K562 (cell line): ENCODE results near the gene CARD14. TPM values are rescaled to one million over a fixed set of nuclear protein-coding genes. Genes with fewer than 3 reads are reported as not detected.

Experiments used
- BCLAF1 ChIP-seq, 2 experiments: fragments of 450-650 bp in 1 of 2; IDR thresholded peaks; 2 replicates each; pipeline ENCODE4 v1.6.1; 2011 to 2017; ENCODE audit warnings: low read depth in 2 of 2, antibody characterized with exemption in 1 of 2, borderline replicate concordance in 1 of 2, low read length in 1 of 2, mild to moderate bottlenecking in 1 of 2, mixed read lengths in 1 of 2; ENCODE audit not compliant: control insufficient read depth in 1 of 2
- EP400 ChIP-seq: fragments of 450-650 bp; IDR thresholded peaks from 2 replicates; pipeline ENCODE4 v1.6.1; 2017; ENCODE audit warnings: antibody characterized with exemption, mild to moderate bottlenecking, moderate library complexity
- NCOA4 ChIP-seq: fragments of 450-650 bp; IDR thresholded peaks from 2 replicates; pipeline ENCODE4 v1.6.1; 2018; ENCODE audit warnings: mild to moderate bottlenecking; ENCODE audit not compliant: partially characterized antibody
- NR2C2 ChIP-seq, 2 experiments: fragments of 200-800 bp in 1 of 2; sonication (Bioruptor generic) in 1 of 2; sonication (generic) in 1 of 2; formaldehyde crosslinking in 1 of 2; IDR thresholded peaks; 2 replicates each; pipeline versions ENCODE4 v1.6.1 to v1.8.0; 2016 to 2022; ENCODE audit warnings: mild to moderate bottlenecking in 1 of 2, missing compliant biosample characterization in 1 of 2, missing genetic modification characterization in 1 of 2, missing genetic modification reagents in 1 of 2
- POLR3A ChIP-seq: IDR thresholded peaks from 2 replicates; pipeline ENCODE4 v1.6.1; 2011; ENCODE audit warnings: borderline replicate concordance, mild to moderate bottlenecking, moderate library complexity; ENCODE audit not compliant: insufficient read length, insufficient read depth; ENCODE audit errors: extremely low read depth
- PRPF4 ChIP-seq: fragments of 200-400 bp; formaldehyde crosslinking; IDR thresholded peaks from one replicate; pipeline ENCODE4 v1.6.1; 2017; ENCODE audit warnings: low read length, low read depth, mild to moderate bottlenecking; ENCODE audit not compliant: insufficient read depth, poor library complexity, severe bottlenecking
- RFX7 ChIP-seq: fragments of 250-450 bp; sonication (Bioruptor Pico); IDR thresholded peaks from 2 replicates; pipeline ENCODE4 v1.5.1; 2021; ENCODE audit warnings: mild to moderate bottlenecking
- SP2 ChIP-seq: IDR thresholded peaks from 2 replicates; pipeline ENCODE4 v1.6.1; 2011; ENCODE audit warnings: mild to moderate bottlenecking, low read depth, low read length, moderate library complexity; ENCODE audit not compliant: poor library complexity, severe bottlenecking; ENCODE audit errors: extremely low read depth
- TCF15 ChIP-seq: fragments of 250-450 bp; sonication (Bioruptor Pico); IDR thresholded peaks from 2 replicates; pipeline ENCODE4 v1.8.0; 2022; ENCODE audit warnings: moderate library complexity, mild to moderate bottlenecking, inconsistent platforms
- TCF3 ChIP-seq: sonication (generic); formaldehyde crosslinking; IDR thresholded peaks from 2 replicates; pipeline ENCODE4 v1.4.0; 2020; ENCODE audit warnings: mild to moderate bottlenecking, missing genetic modification reagents
- VEZF1 ChIP-seq: fragments of 200-800 bp; sonication (Bioruptor generic); IDR thresholded peaks from 2 replicates; pipeline ENCODE4 v1.6.1; 2017; ENCODE audit warnings: missing genetic modification characterization, missing compliant biosample characterization
- XRCC5 ChIP-seq: fragments of 200-400 bp; formaldehyde crosslinking; IDR thresholded peaks from 2 replicates; pipeline ENCODE4 v1.6.1; 2017; ENCODE audit warnings: low read depth, mild to moderate bottlenecking, low read length
- ZBTB17 ChIP-seq: fragments of 450-650 bp; formaldehyde crosslinking; IDR thresholded peaks from 2 replicates; pipeline ENCODE4 v1.4.0; 2020; ENCODE audit warnings: mild to moderate bottlenecking
- ZNF121 ChIP-seq: sonication (generic); formaldehyde crosslinking; conservative IDR thresholded peaks from 2 replicates; pipeline ENCODE4 v1.8.0; 2022; ENCODE audit warnings: missing genetic modification reagents
- ZNF232 ChIP-seq: sonication (generic); formaldehyde crosslinking; IDR thresholded peaks from 2 replicates; pipeline ENCODE4 v1.8.0; 2022; ENCODE audit warnings: mild to moderate bottlenecking, missing genetic modification reagents
- ZNF239 ChIP-seq: fragments of 250-450 bp; sonication (Bioruptor Pico); IDR thresholded peaks from 2 replicates; pipeline ENCODE4 v1.4.0; 2020; ENCODE audit warnings: mild to moderate bottlenecking
- ZNF24 ChIP-seq: fragments of 450-650 bp; IDR thresholded peaks from 2 replicates; pipeline ENCODE4 v1.6.1; 2016
- ZNF408 ChIP-seq: fragments of 250-450 bp; sonication (Bioruptor Pico); IDR thresholded peaks from 2 replicates; pipeline ENCODE4 v1.4.0; 2020; ENCODE audit warnings: low read depth, mild to moderate bottlenecking, moderate library complexity
- ZNF561 ChIP-seq: fragments of 450-650 bp; formaldehyde crosslinking; conservative IDR thresholded peaks from 2 replicates; pipeline ENCODE4 v1.4.0; 2020; ENCODE audit warnings: mild to moderate bottlenecking, moderate library complexity
- ZNF695 ChIP-seq: fragments of 450-650 bp; formaldehyde crosslinking; IDR thresholded peaks from 2 replicates; pipeline ENCODE4 v1.4.0; 2020; ENCODE audit warnings: mild to moderate bottlenecking, moderate library complexity
- polyA plus RNA-seq, 8 experiments: library from polyadenylated mRNA; depleted of rRNA in 4 of 8; stranded (reverse) in 5 of 8; unstranded in 3 of 8; fragments of >200 nt; fragmentation: Nextera tagmentation in 2 of 8; fragmentation: Illumina TruSeq in 1 of 8; extraction: Ambion mirVana in 2 of 8; extraction: Trizol in 1 of 8; gene quantifications; 2 replicates each; pipeline versions ENCODE4 v1.2.1 to v1.2.3, GENCODE V29; 2011 to 2014; ENCODE audit warnings: inconsistent platforms in 1 of 8, missing spikeins in 1 of 8
- total RNA-seq, 7 experiments: library from RNA; depleted of rRNA in 6 of 7; stranded (reverse); fragments of >200 nt in 6 of 7; fragmentation: Illumina TruSeq in 2 of 7; extraction: Trizol in 2 of 7; gene quantifications; 2 replicates each; pipeline versions ENCODE4 v1.2.1 to v1.2.3, GENCODE V29; 2011 to 2021; ENCODE audit warnings: low replicate concordance in 1 of 7
- TF ChIP-seq, protein P1 (sequence below): fragments of 250-450 bp; sonication (Bioruptor Pico); IDR thresholded peaks from 2 replicates; pipeline ENCODE4 v1.8.0; 2022; ENCODE audit warnings: inconsistent platforms, mild to moderate bottlenecking, moderate library complexity, borderline replicate concordance

CARD14 gene
- total and polyA plus RNA-seq, 9 of the 15 experiments (the other 6 are each of a cell fraction or from before 2014, with no cell fraction given), result not detected

DNA sequence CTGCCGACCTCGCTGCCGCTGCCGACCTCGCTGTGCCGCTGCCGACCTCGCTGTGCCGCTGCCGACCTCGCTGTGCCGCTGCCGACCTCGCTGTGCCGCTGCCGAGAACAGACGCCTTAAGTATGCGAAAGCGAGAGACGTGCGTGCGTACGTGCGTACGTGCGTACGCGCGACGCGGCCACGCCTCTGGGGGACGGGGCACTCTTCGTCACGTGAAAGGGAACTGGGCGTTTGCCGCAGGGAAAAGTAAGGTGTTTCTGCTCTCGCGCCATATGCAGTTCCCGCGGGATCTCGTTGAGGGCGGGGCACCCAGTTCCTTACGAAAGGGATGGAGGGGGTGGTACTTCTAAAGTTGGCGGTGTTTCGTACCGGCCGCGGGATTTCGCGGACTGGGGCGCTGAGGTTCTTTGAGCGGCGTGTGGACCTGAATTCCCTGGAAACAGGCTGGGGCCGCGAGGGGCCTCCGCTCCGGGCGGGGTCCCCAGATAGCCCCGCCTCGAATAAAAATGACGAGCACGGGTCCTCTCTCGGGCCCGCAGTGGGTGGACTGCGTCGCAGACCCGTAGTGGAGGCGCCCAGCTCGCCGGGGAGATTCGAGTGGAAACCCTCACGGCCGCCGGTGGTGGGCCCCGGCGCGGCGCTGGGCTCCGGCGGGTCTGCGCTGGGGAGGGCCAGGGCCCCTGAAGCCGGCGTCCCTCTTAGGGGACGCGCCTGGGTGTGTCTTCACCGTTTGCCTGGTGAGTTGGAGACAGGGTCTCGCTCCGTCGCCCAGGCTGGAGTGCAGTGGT is 22.6 kb upstream of the CARD14 start, which contains the start of gene EIF4A3 (continued):
- TF ChIP-seq ZNF561 (CRISPR knock-in tag) (no peak), EP400 (peak; percentile 70), TCF3 (CRISPR knock-in tag) (peak; percentile 36; the same call in 1 of the 2 replicates), ZNF121 (CRISPR knock-in tag) (no peak; the same call in 1 of the 2 replicates), ZNF24 (no peak; the same call in 1 of the 2 replicates), ZNF239 (CRISPR knock-in tag) (no peak), TCF15 (CRISPR knock-in tag) (no peak), NCOA4 (no peak), POLR3A (no peak), NR2C2 (CRISPR knock-in tag; IDR thresholded peaks at IDR 0.05) (no peak), NR2C2 (tag; IDR thresholded peaks at IDR 0.05) (peak; percentile 66), ZBTB17 (CRISPR knock-in tag) (no peak), SP2 (no peak), ZNF695 (CRISPR knock-in tag) (no peak), RFX7 (no peak), VEZF1 (CRISPR knock-in tag) (peak; percentile 63), ZNF408 (CRISPR knock-in tag) (no peak), XRCC5 (no peak), PRPF4 (peak; percentile 55), BCLAF1 (IDR thresholded peaks at IDR 0.05; ENCODE audit: borderline replicate concordance in 1 of 2, control insufficient read depth in 1 of 2, low read depth in 2 of 2, low read length in 1 of 2) (no peak), ZNF232 (CRISPR knock-in tag) (no peak)
- TF ChIP-seq, protein P1, sequence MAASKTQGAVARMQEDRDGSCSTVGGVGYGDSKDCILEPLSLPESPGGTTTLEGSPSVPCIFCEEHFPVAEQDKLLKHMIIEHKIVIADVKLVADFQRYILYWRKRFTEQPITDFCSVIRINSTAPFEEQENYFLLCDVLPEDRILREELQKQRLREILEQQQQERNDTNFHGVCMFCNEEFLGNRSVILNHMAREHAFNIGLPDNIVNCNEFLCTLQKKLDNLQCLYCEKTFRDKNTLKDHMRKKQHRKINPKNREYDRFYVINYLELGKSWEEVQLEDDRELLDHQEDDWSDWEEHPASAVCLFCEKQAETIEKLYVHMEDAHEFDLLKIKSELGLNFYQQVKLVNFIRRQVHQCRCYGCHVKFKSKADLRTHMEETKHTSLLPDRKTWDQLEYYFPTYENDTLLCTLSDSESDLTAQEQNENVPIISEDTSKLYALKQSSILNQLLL, result no peak
